ENCODE results near the gene RXRA. TPM values are rescaled to one million over a fixed set of nuclear protein-coding genes. Genes with fewer than 3 reads are reported as not detected.

Gene RXRA
- total RNA-seq, 2 donors from 2014 or later, result 68.2 to 72.0 TPM

DNA sequence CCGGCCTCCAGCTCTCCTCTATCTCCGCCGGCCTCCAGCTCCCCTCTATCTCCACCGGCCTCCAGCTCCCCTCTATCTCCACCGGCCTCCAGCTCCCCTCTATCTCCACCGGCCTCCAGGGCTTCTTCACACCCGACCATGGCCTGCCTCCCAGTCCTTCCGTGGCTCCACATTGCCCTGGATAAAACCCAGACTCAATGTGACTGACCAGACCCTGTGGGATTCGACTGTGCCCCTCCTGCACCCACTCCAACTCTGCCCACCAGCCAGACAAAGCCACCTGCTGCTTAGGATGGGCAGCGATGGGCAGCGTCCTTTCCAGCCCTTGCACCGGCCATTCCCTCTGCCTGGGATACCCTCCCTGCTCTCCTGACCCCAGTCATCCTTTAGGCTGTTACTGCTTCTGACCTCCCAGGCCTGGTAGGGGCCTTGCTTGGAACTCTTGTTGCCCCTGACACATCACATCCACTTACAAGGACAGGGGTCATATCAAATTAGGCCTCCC lies 30.5 kb upstream of the RXRA start:
- Histone ChIP-seq H3K27me3 (no peaks in the 10 kb centered on the region), H3K36me3 (no peaks in the 10 kb centered on the region), H3K9ac (ENCODE audit: low read depth in 2 of 2, low read length in 2 of 2) (no peak overlapping the region), H3K9me3 (no peaks in the 10 kb centered on the region), H3K27ac (no peak overlapping the region), H3K4me1 (no peaks in the 10 kb centered on the region), H3K4me3 (no peak overlapping the region)
- TF ChIP-seq, protein P1, sequence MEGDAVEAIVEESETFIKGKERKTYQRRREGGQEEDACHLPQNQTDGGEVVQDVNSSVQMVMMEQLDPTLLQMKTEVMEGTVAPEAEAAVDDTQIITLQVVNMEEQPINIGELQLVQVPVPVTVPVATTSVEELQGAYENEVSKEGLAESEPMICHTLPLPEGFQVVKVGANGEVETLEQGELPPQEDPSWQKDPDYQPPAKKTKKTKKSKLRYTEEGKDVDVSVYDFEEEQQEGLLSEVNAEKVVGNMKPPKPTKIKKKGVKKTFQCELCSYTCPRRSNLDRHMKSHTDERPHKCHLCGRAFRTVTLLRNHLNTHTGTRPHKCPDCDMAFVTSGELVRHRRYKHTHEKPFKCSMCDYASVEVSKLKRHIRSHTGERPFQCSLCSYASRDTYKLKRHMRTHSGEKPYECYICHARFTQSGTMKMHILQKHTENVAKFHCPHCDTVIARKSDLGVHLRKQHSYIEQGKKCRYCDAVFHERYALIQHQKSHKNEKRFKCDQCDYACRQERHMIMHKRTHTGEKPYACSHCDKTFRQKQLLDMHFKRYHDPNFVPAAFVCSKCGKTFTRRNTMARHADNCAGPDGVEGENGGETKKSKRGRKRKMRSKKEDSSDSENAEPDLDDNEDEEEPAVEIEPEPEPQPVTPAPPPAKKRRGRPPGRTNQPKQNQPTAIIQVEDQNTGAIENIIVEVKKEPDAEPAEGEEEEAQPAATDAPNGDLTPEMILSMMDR (IDR thresholded peaks at IDR 0.05), result no peak
- intact Hi-C loops (cut with DNase I), result no loop called here
- no peak for DNase-seq

DNA sequence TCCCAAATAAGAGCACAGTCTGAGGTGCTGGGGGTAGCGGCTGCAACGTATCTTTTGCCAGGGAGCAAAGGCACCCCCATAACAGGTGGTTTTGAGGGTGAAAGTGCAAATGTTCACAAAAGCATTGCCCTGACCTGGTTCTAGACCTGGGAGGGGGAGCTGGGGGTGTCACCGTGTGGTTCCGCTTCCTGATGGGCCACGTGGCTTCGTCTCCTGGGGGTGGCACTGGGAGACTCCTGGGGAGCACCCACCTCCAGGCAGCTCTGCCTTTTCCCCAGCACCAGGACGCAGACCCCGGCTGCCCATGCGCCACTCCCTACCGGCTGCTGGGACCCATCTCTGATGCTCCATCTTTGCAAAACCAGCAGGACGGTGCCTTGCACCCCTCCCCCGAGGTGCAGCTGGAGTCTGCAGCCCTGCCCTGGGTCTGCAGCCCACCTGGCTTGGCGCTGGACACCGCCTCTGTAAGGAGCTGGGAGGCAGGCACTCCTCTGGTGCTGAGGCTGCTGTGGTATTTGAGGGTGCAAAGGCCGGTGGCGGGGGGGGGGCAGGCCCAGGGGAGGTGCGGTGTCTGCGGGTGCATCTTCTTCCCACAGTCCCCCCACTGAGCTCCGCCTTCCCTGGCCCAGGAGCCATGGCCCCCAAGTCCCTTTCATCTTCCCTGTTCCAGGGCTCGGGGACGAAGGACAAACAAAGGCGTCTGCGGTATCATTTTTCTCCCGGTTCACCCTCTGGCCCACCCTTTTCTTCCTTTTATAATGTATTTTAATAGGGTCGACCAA lies 29.8 kb upstream of the RXRA start:
- TF ChIP-seq, protein P1 (IDR thresholded peaks at IDR 0.05), result no peak
- no peaks in the 10 kb centered on the region for H3K9me3 ChIP-seq
- no peaks in the 10 kb centered on the region for H3K36me3 ChIP-seq
- H3K4me3 ChIP-seq, result no peak overlapping the region
- no peak overlapping the region for H3K9ac ChIP-seq (ENCODE audit: low read depth in 2 of 2, low read length in 2 of 2)
- intact Hi-C loops (cut with DNase I), result no loop called here
- H3K27ac ChIP-seq, result no peak overlapping the region
- no peaks in the 10 kb centered on the region for H3K27me3 ChIP-seq
- H3K4me1 ChIP-seq, result no peaks in the 10 kb centered on the region
- DNase-seq, result no peak

DNA sequence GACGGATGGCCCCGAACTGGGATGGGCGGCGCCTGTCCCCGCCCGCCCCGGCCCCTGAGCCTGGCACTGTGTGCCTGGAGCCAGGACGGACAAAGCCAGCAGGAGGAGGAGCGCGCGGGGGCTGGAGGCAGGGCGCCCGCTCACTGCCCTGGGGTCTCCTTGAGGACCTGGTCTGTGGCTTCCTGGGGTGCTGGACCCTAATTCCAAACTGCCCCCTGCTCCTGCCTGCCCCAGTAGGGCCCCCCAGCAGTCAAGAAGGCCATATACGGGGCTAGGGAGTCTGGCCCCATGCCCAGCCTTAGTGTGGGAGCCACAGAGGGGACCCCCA lies 29.2 kb upstream of the RXRA start:
- H3K9ac ChIP-seq (ENCODE audit: low read depth in 2 of 2, low read length in 2 of 2), result no peak overlapping the region
- no peaks in the 10 kb centered on the region for H3K27me3 ChIP-seq
- no peaks in the 10 kb centered on the region for H3K9me3 ChIP-seq
- no peak for DNase-seq
- no peak overlapping the region for H3K27ac ChIP-seq
- no peaks in the 10 kb centered on the region for H3K4me1 ChIP-seq
- intact Hi-C loops (cut with DNase I), result no loop called here
- TF ChIP-seq, protein P1 (IDR thresholded peaks at IDR 0.05), result no peak
- no peak overlapping the region for H3K4me3 ChIP-seq
- no peaks in the 10 kb centered on the region for H3K36me3 ChIP-seq

DNA sequence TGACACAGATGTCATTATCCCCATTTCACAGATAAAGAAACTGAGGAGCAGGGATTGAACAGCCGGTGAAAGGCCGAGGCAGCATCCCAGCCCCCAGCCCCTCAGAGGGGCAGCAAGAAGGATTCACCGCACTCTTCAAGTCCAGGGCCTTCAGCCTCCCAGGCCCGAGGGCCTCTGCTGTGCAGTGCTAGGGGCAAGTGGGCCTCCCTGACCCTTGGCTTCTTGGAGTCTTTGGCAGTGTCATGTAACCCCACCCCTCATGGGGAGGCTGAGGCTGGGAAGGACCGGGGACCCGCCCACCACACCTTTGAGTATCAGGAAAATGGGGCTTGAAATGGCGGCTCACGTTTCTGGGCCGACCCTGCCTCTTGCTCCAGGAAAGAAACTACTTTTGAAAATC lies 28.7 kb upstream of the RXRA start:
- no peak overlapping the region for H3K9ac ChIP-seq (ENCODE audit: low read depth in 2 of 2, low read length in 2 of 2)
- TF ChIP-seq, protein P1 (IDR thresholded peaks at IDR 0.05), result no peak
- no peaks in the 10 kb centered on the region for H3K4me1 ChIP-seq
- H3K27me3 ChIP-seq, result no peaks in the 10 kb centered on the region
- no peak overlapping the region for H3K27ac ChIP-seq
- DNase-seq, result no peak
- intact Hi-C loops (cut with DNase I), result no loop called here
- no peaks in the 10 kb centered on the region for H3K36me3 ChIP-seq
- no peak overlapping the region for H3K4me3 ChIP-seq
- H3K9me3 ChIP-seq, result no peaks in the 10 kb centered on the region

DNA sequence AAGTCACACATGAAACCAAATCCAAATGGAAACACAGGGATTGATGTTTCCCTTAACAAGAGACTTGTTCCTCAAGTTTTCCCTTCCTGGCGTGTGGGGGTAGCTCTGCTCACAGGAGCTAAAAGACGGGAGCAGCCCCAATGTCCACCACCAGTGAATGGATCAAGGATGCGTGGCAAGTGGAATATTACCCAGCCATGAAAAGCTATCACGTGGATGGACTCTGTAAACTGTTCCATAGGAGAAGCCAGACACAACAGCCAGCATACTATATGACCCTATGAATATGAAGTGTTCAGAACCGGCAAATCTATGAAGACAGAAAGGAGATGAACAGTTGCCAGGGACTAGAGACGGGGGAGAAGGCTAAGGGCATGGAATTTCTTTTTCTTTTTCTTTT lies 28.3 kb upstream of the RXRA start:
- Histone ChIP-seq H3K9me3 (no peaks in the 10 kb centered on the region), H3K27me3 (no peaks in the 10 kb centered on the region), H3K4me3 (no peak overlapping the region), H3K4me1 (no peaks in the 10 kb centered on the region), H3K9ac (ENCODE audit: low read depth in 2 of 2, low read length in 2 of 2) (no peak overlapping the region), H3K27ac (no peak overlapping the region), H3K36me3 (no peaks in the 10 kb centered on the region)
- DNase-seq, result no peak
- intact Hi-C loops (cut with DNase I), result no loop called here
- TF ChIP-seq, protein P1 (IDR thresholded peaks at IDR 0.05), result no peak
